Left hindlimb (tissue), 1 donor: ENCODE results near the gene PCDHB3.
"Not testable (repeated sequence)": the region's sequence is repeated elsewhere in the genome, so short reads cannot be mapped to it uniquely, and the experiment has no call there.

ENCODE experiments used
- DNase-seq: peaks from one replicate; pipeline ENCODE4 v3.0.0-alpha.2; 2018

Gene PCDHB3

DNA sequence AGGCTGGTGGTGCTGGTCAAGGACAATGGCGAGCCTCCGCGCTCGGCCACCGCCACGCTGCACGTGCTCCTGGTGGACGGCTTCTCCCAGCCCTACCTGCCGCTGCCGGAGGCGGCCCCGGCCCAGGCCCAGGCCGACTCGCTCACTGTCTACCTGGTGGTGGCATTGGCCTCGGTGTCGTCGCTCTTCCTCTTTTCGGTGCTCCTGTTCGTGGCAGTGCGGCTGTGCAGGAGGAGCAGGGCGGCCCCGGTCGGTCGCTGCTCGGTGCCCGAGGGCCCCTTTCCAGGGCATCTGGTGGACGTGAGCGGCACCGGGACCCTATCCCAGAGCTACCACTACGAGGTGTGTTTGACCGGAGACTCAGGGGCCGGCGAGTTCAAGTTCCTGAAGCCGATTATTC, 37.1 kb downstream of the PCDHB3 start:
- DNase-seq: not testable (repeated sequence)

DNA sequence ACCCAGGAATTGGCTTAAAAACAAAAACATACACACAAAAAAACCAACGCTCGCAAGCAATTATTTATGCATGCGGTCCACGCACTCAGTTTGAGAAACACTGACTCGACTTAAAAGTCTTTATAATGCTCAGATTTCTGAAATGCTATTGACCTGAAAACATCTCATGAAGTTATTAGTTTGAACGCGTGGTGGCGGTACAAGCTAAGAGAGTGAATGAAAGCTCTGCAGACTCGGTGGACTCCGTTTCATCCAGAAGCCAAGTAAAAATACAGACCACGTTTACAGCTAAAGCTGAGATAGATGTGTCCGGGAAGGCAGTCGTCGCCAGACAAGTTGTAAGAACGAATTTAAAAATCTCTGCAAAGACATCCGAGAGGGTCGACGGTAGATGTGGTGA, 49.5 kb downstream of the PCDHB3 start, which contains the start of gene PCDHB6:
TSS of gene PCDHB6 (plus strand) at position 246 of the 400 bp plus-strand sequence. CDS start 201 bp downstream, outside the sequence.
- no peak for DNase-seq

DNA sequence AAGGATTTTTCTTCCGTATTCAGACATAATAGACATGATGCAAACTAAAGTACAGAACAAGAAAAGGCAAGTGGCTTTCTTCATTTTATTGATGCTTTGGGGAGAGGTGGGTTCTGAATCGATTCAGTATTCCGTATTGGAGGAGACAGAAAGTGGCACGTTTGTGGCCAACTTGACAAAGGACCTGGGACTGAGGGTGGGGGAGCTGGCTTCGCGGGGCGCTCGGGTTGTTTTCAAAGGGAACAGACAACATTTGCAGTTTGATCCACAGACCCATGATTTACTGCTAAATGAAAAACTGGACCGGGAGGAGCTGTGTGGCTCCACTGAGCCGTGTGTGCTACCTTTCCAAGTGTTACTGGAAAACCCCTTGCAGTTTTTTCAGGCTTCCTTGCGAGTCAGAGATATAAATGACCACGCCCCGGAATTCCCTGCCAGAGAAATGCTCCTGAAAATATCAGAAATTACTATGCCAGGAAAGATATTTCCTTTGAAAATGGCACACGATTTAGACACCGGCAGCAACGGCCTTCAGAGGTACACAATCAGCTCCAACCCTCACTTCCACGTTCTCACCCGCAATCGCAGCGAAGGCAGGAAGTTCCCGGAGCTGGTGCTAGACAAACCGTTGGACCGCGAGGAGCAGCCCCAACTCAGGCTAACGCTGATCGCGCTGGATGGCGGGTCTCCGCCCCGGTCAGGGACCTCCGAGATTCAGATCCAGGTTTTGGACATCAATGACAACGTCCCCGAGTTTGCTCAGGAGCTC, 50.1 kb downstream of the PCDHB3 start:
- no peak for DNase-seq

DNA sequence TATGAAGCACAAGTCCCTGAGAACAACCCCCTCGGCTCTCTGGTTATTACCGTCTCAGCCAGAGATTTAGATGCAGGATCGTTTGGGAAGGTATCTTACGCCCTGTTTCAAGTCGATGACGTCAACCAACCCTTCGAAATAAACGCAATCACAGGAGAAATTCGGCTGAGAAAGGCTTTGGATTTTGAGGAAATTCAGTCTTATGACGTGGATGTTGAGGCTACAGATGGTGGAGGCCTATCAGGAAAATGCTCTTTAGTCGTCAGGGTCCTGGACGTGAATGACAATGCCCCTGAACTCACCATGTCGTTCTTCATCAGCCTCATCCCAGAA, 50.7 kb downstream of the PCDHB3 start:
- DNase-seq: no peak

DNA sequence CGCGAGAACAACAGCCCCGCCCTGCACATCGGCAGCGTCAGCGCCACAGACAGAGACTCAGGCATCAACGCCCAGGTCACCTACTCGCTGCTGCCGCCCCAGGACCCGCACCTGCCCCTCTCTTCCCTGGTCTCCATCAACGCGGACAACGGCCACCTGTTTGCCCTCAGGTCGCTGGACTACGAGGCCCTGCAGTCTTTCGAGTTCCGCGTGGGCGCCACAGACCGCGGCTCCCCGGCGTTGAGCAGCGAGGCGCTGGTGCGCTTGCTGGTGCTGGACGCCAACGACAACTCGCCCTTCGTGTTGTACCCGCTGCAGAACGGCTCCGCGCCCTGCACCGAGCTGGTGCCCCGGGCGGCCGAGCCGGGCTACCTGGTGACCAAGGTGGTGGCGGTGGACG, 51.4 kb downstream of the PCDHB3 start:
- DNase-seq: not testable (repeated sequence)

DNA sequence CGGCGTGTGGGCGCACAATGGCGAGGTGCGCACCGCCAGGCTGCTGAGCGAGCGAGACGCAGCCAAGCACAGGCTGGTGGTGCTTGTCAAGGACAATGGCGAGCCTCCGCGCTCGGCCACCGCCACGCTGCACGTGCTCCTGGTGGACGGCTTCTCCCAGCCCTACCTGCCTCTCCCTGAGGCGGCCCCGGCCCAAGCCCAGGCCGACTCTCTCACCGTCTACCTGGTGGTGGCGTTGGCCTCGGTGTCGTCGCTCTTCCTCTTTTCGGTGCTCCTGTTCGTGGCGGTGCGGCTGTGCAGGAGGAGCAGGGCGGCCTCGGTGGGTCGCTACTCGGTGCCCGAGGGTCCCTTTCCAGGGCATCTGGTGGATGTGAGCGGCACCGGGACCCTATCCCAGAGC, 51.8 kb downstream of the PCDHB3 start:
- DNase-seq: not testable (repeated sequence)
